ENCODE data around the gene AIG1.

AIG1 gene

GRCh38 chr6:143385636-143386035, 324.9 kb downstream of the AIG1 start:
- H3K27ac ChIP-seq (ENCODE audit: low read depth, low read length) = no peak overlapping the region
- H3K27me3 ChIP-seq (ENCODE audit: control insufficient read depth in 1 of 2, insufficient read depth in 2 of 2, low read length in 2 of 2) = no peaks in the 10 kb centered on the region
- no peaks in the 10 kb centered on the region for H3K4me1 ChIP-seq (ENCODE audit: insufficient read depth, low read length)
- H3K9me3 ChIP-seq (ENCODE audit: low read length) = no peaks in the 10 kb centered on the region
- H3K36me3 ChIP-seq (ENCODE audit: insufficient read depth, low read length) = no peaks in the 10 kb centered on the region
- H3K4me3 ChIP-seq (ENCODE audit: low read depth in 1 of 2, low read length in 2 of 2) = no peak overlapping the region
- H3K9ac ChIP-seq (ENCODE audit: low read length) = no peak overlapping the region

DNA sequence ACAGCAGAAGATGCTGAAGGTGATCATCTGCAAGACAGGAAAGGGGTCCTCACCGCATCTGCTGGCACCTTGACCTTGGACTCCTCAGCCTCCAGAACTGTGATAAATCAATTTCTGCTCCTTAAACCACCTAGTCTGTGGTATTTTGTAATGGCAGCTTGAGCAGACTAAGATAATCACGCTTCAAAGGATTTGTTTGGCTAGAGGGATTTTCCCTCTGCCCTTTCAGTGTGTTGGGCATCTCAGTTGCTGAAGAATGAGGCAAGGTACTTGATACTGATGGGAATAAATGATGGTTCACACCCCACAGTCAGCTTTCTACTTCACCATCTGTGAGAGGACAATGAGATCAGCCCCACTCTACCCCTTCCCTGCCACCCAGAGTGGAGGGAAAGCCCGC, 329.6 kb downstream of the AIG1 start:
- H3K4me3 ChIP-seq (ENCODE audit: low read depth in 1 of 2, low read length in 2 of 2) = no peak overlapping the region

More for the DNA sequence above, 329.6 kb downstream of the AIG1 start:
- H3K9me3 ChIP-seq (ENCODE audit: low read length) = no peaks in the 10 kb centered on the region
- no peak overlapping the region for H3K9ac ChIP-seq (ENCODE audit: low read length)
- H3K27ac ChIP-seq (ENCODE audit: low read depth, low read length) = no peak overlapping the region
- H3K36me3 ChIP-seq (ENCODE audit: insufficient read depth, low read length) = no peaks in the 10 kb centered on the region
- H3K4me1 ChIP-seq (ENCODE audit: insufficient read depth, low read length) = no peaks in the 10 kb centered on the region
- no peaks in the 10 kb centered on the region for H3K27me3 ChIP-seq (ENCODE audit: control insufficient read depth in 1 of 2, insufficient read depth in 2 of 2, low read length in 2 of 2)
